ENCODE measurements around the gene KNSTRN. TPM values are rescaled to one million over a fixed set of nuclear protein-coding genes. Genes with fewer than 3 reads are reported as not detected.

Gene KNSTRN
- total and polyA plus RNA-seq, 2 of the 4 experiments (the other 2 are of a cell fraction), result 33.1 to 73.5 TPM

GRCh38 chr15:40398413-40398873, 15.9 kb downstream of the KNSTRN start:
- Histone ChIP-seq H3K9ac (ENCODE audit: low read depth, low read length) (no peak overlapping the region), H3K4me3 (ENCODE audit: insufficient read depth, low read depth, low read length) (no peak overlapping the region), H3K23ac (ENCODE audit: low read depth, low read length) (no peak overlapping the region), H2BK20ac (ENCODE audit: low read depth, low read length) (no peak overlapping the region), H3K4me2 (ENCODE audit: low read depth, low read length) (no peak overlapping the region), H2AK9ac (replicated peaks; ENCODE audit: low read depth, low read length, poor library complexity) (no peak overlapping the region), H3K9me3 (ENCODE audit: control insufficient read depth, insufficient read depth, low read length) (no peaks in the 10 kb centered on the region), H3K4me1 (ENCODE audit: control insufficient read depth, insufficient read depth, low read length) (no peaks in the 10 kb centered on the region), H3K27ac (ENCODE audit: insufficient read depth, low read length) (no peak overlapping the region), H3K14ac (replicated peaks; ENCODE audit: low read depth, low read length) (no peak overlapping the region), H3K79me1 (ENCODE audit: low read depth in 1 of 2, low read length in 2 of 2) (no peaks in the 10 kb centered on the region), H3K9me1 (ENCODE audit: insufficient read depth, low read length) (no peaks in the 10 kb centered on the region), H4K5ac (ENCODE audit: low read depth, low read length) (no peak overlapping the region), H2BK15ac (ENCODE audit: low read depth, low read length) (no peak overlapping the region), H3K18ac (ENCODE audit: low read depth, low read length) (no peak overlapping the region), H4K91ac (ENCODE audit: insufficient read depth, low read depth, low read length) (no peak overlapping the region), H2BK120ac (ENCODE audit: low read depth, low read length) (no peak overlapping the region), H4K20me1 (ENCODE audit: insufficient read depth, low read length) (no peaks in the 10 kb centered on the region), H3K27me3 (ENCODE audit: control insufficient read depth, insufficient read depth, low read length) (no peaks in the 10 kb centered on the region), H3K36me3 (ENCODE audit: control insufficient read depth, insufficient read depth, low read length) (peaks cover 5% of the 10 kb centered on the region), H3K4ac (ENCODE audit: low read depth, low read length) (no peak overlapping the region), H3K56ac (ENCODE audit: extremely low read depth, insufficient read depth, low read length) (no peak overlapping the region), H2AK5ac (ENCODE audit: low read depth, low read length) (no peak overlapping the region), H2AFZ (replicated peaks; ENCODE audit: low read length, poor library complexity) (no peak overlapping the region), H2BK5ac (ENCODE audit: low read depth, low read length, poor library complexity, severe bottlenecking) (no peak overlapping the region), H4K8ac (ENCODE audit: low read depth in 2 of 2, low read length in 2 of 2) (no peak overlapping the region)
- in situ Hi-C loops (cut with MboI; ENCODE audit: low sequenced_read_pairs), result no loop called here
- ATAC-seq (ENCODE audit: low read depth) (no peak), DNase-seq (no peak)
- ChIA-PET POLR2A (ENCODE audit: unreplicated experiment) (no interaction called here), CTCF (no interaction called here)
- TF ChIP-seq CHD1 (IDR thresholded peaks at IDR 0.05; ENCODE audit: low read depth, low read length) (no peak), MXI1 (IDR thresholded peaks at IDR 0.05; ENCODE audit: borderline replicate concordance, low read depth, low read length) (no peak), RAD21 (IDR thresholded peaks at IDR 0.05; ENCODE audit: low read length) (no peak), SMC3 (IDR thresholded peaks at IDR 0.05; ENCODE audit: low read depth, low read length) (no peak), MAFK (IDR thresholded peaks at IDR 0.05; ENCODE audit: low read depth, low read length) (no peak), NFE2L2 (IDR thresholded peaks at IDR 0.05; ENCODE audit: low read depth, low read length) (no peak), RCOR1 (IDR thresholded peaks at IDR 0.05; ENCODE audit: insufficient replicate concordance, low read length) (no peak), BHLHE40 (IDR thresholded peaks at IDR 0.05; ENCODE audit: low read depth, low read length) (no peak), POLR2A (IDR thresholded peaks at IDR 0.05; ENCODE audit: low read depth, low read length) (no peak), FOS (IDR thresholded peaks at IDR 0.05; ENCODE audit: low read depth, low read length) (no peak), USF2 (IDR thresholded peaks at IDR 0.05; ENCODE audit: low read depth, low read length) (no peak), ELK1 (IDR thresholded peaks at IDR 0.05; ENCODE audit: borderline replicate concordance, low read depth, low read length) (no peak), CEBPB (IDR thresholded peaks at IDR 0.05; ENCODE audit: low read depth, low read length) (no peak), CTCF (conservative IDR thresholded peaks at IDR 0.05; ENCODE audit: low read depth, low read length) (no peak), RFX5 (IDR thresholded peaks at IDR 0.05; ENCODE audit: low read depth, low read length) (no peak), MAZ (IDR thresholded peaks at IDR 0.05; ENCODE audit: borderline replicate concordance, low read depth, low read length) (no peak)
- no TSS peak for BruUV-seq (replicated peaks)
- 90% methylated on average over 3 of the region's 4 CpGs; no CpG with 5 or more reads in 1 of the 2 experiments for WGBS, 2 experiments (ENCODE audit: extremely low coverage in 2 of 2, insufficient read length in 1 of 2)
- dilution Hi-C loops (cut with HindIII; ENCODE audit: low sequenced_read_pairs, unreplicated experiment), result no loop called here
- intact Hi-C loops (cut with micrococcal nuclease), result no loop called here
